WERI-Rb-1 (cell line): ENCODE results near the gene IMMP2L.

Experiments
- DNase-seq: peaks from one replicate; pipeline ENCODE4 v3.0.0-alpha.2; 2020
- H3K27ac ChIP-seq: fragments of 250-450 bp; sonication (Bioruptor Pico); 2 replicates; pipeline ENCODE4 v1.5.1; 2020; ENCODE audit warnings: mild to moderate bottlenecking, moderate library complexity
- H3K27me3 ChIP-seq: fragments of 250-450 bp; sonication (Bioruptor Pico); 2 replicates; pipeline ENCODE4 v1.5.1; 2021; ENCODE audit warnings: mild to moderate bottlenecking, low read depth, moderate library complexity; ENCODE audit not compliant: insufficient read depth, severe bottlenecking
- H3K36me3 ChIP-seq: fragments of 250-450 bp; sonication (Bioruptor Pico); 2 replicates; pipeline ENCODE4 v1.5.1; 2020; ENCODE audit warnings: mild to moderate bottlenecking, moderate library complexity
- H3K4me3 ChIP-seq: 2 replicates; pipeline ENCODE4 v1.5.1; 2011; ENCODE audit warnings: low read depth, mild to moderate bottlenecking, control low read depth, low read length
- H3K9me3 ChIP-seq: fragments of 250-450 bp; sonication (Bioruptor Pico); 2 replicates; pipeline ENCODE4 v1.5.1; 2021; ENCODE audit warnings: mild to moderate bottlenecking, moderate library complexity; ENCODE audit not compliant: severe bottlenecking
- CTCF ChIP-seq: IDR thresholded peaks from 2 replicates; pipeline ENCODE4 v1.5.1; 2011; ENCODE audit warnings: low read depth, mild to moderate bottlenecking, control low read depth, inconsistent platforms, low read length

Gene IMMP2L

GRCh38 chr7:110962374-110962773 is 599.9 kb downstream of the IMMP2L start:
- no peaks in the 10 kb centered on the region for H3K27me3 ChIP-seq
- H3K27ac ChIP-seq = no peak overlapping the region
- H3K9me3 ChIP-seq = no peaks in the 10 kb centered on the region
- no peak for TF ChIP-seq CTCF
- no peak overlapping the region for H3K4me3 ChIP-seq
- H3K36me3 ChIP-seq = no peaks in the 10 kb centered on the region
- DNase-seq = no peak

- Histone ChIP-seq H3K36me3 (no peaks in the 10 kb centered on the region), H3K4me3 (no peak overlapping the region), H3K27me3 (no peaks in the 10 kb centered on the region), H3K27ac (no peak overlapping the region), H3K9me3 (no peaks in the 10 kb centered on the region)
- no peak for DNase-seq
- no peak for TF ChIP-seq CTCF
Measured at GRCh38 chr7:110960811-110961210, 601.5 kb downstream of the IMMP2L start.

- H3K36me3 ChIP-seq = no peaks in the 10 kb centered on the region
- no peak overlapping the region for H3K4me3 ChIP-seq
- no peak overlapping the region for H3K27ac ChIP-seq
- TF ChIP-seq CTCF = no peak
- DNase-seq = no peak
- H3K9me3 ChIP-seq = no peaks in the 10 kb centered on the region
- no peaks in the 10 kb centered on the region for H3K27me3 ChIP-seq
Measured at GRCh38 chr7:110948280-110948679, 614.0 kb downstream of the IMMP2L start.

GRCh38 chr7:110947408-110947807 is 614.9 kb downstream of the IMMP2L start:
- Histone ChIP-seq H3K27me3 (no peaks in the 10 kb centered on the region), H3K36me3 (no peaks in the 10 kb centered on the region), H3K4me3 (no peak overlapping the region), H3K9me3 (no peaks in the 10 kb centered on the region), H3K27ac (no peak overlapping the region)
- no peak for DNase-seq
- TF ChIP-seq CTCF = no peak

- no peak overlapping the region for H3K27ac ChIP-seq
- no peak for TF ChIP-seq CTCF
- no peak for DNase-seq
Measured at GRCh38 chr7:110944966-110945644, 617.2 kb downstream of the IMMP2L start.

GRCh38 chr7:110944448-110944847 is 617.8 kb downstream of the IMMP2L start:
- Histone ChIP-seq H3K4me3 (no peak overlapping the region), H3K9me3 (no peaks in the 10 kb centered on the region), H3K27ac (no peak overlapping the region), H3K36me3 (no peaks in the 10 kb centered on the region), H3K27me3 (no peaks in the 10 kb centered on the region)
- no peak for TF ChIP-seq CTCF
- DNase-seq = no peak

More at GRCh38 chr7:110944966-110945644, 617.2 kb downstream of the IMMP2L start:
- H3K9me3 ChIP-seq = no peaks in the 10 kb centered on the region
- no peak overlapping the region for H3K4me3 ChIP-seq
- no peaks in the 10 kb centered on the region for H3K27me3 ChIP-seq
- H3K36me3 ChIP-seq = no peaks in the 10 kb centered on the region
